HG02759 (cell line): ENCODE data around the gene THUMPD3.

Source experiments
- ATAC-seq: cut with Tn5 transposase; IDR thresholded peaks from one replicate; pipeline ENCODE4 v1.9.1; 2021; ENCODE audit warnings: mild to moderate bottlenecking, moderate library complexity; ENCODE audit not compliant: unreplicated experiment

THUMPD3 gene

DNA sequence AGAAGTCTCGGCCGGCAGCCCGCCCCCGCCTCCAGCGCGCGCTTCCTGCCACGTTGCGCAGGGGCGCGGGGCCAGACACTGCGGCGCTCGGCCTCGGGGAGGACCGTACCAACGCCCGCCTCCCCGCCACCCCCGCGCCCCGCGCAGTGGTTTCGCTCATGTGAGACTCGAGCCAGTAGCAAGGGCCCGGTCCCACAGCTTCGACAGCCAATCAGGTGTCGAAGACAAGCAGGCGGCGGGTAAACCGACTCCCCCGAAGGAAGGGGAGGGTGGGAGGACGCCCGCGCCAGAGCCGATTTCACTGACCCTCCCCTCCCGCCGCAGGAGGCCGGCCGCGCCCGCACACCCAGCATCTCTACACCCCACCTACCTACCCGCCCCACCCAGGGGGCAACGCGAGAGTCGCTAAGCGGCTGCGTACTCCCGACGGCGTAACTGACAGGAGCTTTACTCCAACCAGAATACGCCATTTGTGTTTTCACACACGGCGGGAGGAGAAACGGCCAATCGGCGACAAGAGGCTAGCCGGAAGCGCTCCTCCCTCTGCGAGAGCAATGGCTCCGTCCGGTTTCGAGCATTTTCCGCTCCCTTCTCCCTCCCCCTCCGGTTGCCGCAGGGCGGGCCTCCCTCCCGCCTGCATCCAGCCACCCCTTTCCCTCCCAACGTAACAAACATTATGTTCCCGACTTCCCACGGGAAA is 33.9 kb downstream of the THUMPD3 start:
- ATAC-seq, result peak; percentile 71

DNA sequence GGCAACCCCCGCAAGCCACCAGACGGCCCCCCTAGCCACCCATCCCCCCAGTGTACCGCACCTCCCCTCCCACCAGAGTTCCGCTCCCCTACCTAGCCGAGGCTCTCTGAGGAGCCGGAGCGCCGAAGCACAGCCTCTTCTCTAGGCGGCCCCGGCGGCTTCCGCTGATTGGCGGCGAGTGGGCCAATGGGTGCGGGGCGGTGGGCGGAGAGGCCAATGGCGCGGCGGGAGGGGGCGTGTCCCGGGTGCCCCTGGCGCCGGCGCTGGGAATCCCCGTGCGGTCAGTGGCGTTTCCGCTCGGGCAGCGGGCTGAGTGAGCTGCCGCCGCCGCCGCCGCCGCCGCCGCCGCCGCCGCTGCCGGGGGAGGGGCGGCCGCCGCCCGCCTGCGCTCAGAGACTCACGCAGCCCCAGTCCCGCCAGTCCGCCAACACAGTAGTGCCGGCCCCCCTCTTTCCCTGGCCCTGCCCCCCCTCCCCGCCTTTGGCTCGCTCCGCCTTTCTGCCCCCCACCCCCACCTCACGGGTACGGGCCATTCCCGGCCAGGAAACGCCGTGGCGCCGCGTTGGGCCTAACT is 34.6 kb downstream of the THUMPD3 start, which contains the start of gene SETD5:
Gene SETD5 (plus strand): TSS at position 284 of the 574 bp plus-strand sequence. CDS start 31,324 bp downstream, outside the sequence.
- peak; percentile 52 for ATAC-seq

- ATAC-seq, result no peak
Observed at GRCh38 chr3:9397906-9398699, 35.2 kb downstream of the THUMPD3 start.

DNA sequence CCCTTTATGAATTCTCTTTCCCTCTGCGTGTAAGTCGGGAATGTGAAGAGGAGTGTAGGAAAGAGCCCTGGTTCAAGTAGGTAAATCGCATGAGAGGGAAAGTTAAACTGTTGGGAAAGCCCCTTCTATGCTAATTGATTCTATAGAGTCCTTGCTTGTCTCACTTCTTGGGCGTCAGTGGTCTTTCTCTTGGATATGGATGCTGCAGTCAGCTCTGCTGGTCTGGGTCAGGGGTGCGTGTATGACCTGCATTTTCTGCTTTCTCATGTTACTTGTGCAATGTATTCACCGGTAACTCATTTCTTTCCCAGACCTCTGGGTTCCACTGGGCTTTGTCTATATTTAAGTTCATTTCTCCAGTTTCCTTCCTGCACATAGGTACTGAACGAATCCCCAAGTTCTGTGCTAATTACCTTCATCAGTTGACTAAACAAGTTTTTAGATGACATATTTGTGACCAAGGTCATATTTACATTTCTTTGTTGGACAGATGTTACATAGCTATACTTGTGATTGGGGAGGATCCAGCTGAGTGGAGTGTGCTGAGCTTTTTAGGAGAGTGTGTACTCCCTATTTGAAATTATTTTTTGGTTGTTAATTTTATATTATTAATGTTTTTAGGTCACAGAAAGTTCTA is 36.0 kb downstream of the THUMPD3 start:
- ATAC-seq, result no peak

GRCh38 chr3:9399337-9399703 is 36.5 kb downstream of the THUMPD3 start:
- ATAC-seq, result no peak

- ATAC-seq, result no peak
Observed at GRCh38 chr3:9399746-9400145, 36.9 kb downstream of the THUMPD3 start.

- ATAC-seq, result no peak
Observed at GRCh38 chr3:9400616-9401015, 37.8 kb downstream of the THUMPD3 start.

DNA sequence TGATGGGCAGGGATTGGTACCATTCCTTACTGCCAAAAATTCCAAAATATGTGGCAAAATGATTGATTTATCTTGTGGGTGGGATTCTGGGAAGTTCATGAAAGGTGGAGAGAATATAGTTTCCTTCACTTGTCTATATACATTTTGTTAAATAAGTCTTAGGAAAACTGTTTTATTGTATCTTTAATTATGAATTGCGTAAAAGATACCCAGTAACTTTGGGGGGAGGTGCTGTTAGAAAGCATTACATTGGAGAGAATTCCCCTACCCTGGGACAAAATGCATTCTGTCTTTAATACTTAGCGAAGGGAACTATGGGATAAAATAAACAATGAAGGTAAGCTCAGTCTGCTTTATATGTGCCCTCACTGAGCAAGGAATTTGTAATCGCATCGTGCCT is 39.1 kb downstream of the THUMPD3 start:
- no peak for ATAC-seq

DNA sequence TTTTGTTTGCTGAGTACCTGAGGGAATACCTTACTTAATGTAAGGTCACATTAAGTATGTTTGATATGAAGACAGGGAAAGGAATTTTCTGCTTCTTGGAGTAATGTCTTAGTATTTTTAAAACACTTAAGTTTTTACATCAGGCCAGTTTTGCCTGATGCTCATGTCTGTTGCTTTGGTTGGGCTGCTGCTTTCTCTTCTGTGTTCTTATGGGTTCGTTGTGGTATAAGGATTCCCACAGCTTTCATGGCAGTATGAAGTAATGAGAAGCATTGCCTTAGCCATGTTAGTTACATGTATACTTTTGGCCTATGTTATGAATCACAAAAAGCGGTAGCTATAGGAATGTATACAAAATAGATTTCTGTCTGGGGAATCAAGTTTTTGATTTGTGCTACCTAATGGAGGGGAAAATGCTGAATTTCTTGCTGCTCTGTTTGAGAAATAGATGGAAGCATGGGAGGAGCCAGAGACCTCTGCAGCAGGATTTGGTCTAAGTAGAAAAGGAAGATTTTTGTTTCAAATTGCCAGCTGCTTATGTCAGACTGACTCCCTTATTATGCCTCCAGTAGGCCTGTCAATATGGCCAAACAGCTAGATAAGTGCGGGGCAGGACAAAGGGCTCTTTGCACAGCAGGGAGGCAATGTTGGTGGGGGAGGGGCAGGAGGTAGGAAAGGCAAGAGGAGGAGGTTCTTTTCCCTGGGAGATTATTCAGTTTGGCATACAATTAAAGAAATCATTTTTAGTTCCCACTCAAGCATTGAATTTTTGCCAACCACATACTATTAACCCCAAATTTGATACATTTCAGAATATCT is 39.8 kb downstream of the THUMPD3 start:
- ATAC-seq, result no peak

GRCh38 chr3:9403463-9403862 is 40.6 kb downstream of the THUMPD3 start:
- no peak for ATAC-seq

DNA sequence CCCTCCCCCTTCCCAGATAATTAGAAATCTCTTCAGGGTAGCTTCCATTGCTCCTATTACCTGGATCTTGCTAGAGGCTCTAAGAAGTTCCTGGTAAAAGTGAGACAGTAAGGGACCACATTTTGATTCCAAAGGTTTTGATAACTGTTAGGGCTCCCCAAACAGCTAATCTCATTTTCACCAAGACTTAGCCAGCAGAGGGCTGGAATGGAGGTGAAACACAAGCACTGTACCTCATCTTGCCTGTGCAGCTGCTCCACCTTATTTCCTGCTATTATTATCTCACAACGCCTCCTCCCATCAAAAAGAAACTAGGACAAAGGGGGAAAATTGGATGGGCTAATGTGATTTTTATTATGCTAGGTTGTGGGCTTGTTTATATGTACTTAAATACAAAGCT is 41.8 kb downstream of the THUMPD3 start:
- ATAC-seq, result no peak

DNA sequence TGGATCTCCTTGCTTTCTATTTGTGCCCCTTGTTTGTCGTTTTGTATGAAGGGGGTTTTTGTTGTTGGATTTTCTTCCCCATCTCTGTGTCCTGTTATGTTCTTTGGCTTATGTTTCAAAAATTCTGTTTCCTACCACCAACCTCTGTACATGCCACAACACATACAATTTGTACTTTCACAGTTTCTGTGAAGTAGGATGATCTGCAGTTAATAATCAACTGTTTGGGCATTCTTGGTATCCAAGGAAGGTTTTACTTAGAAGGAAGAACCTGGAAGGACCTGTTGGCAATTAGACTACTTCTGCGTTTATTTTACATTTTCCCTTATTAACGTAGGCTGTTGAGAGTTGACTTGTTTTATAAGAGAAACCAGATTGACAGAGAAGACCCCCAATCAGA is 42.9 kb downstream of the THUMPD3 start:
- no peak for ATAC-seq

DNA sequence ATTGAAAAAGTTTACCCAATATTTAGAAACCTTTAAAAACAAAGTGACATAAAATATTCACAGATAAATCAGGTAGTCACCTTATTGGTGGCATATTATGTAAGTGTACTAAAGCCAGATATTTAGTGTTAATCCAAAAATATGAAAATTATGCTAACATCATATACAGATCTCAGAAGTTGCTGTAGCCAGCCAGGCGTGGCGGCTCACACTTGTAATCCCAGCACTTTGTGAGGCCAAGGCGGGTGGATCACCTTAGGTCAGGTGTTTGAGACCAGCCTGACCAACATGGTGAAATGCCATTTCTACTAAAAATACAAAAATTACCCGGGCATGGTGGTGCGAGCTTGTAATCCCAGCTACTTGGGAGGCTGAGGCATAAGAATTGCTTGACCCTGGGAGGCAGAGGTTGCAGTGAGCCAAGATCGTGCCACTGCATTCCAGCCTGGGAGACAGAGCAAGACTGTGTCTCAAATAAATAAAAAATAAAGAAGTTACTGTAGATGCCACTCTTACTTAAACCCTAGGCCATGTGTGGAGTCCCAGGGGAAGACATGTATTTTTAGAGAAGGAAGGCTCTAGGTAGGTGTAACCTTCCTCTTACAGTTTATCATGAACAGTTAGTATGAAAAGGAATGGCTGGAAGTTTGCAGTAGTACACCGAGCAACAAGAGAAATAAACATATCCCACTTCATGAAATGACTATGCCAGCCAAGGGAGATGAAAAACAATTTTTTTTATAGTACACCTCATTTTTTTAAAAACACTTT is 44.2 kb downstream of the THUMPD3 start:
- no peak for ATAC-seq

DNA sequence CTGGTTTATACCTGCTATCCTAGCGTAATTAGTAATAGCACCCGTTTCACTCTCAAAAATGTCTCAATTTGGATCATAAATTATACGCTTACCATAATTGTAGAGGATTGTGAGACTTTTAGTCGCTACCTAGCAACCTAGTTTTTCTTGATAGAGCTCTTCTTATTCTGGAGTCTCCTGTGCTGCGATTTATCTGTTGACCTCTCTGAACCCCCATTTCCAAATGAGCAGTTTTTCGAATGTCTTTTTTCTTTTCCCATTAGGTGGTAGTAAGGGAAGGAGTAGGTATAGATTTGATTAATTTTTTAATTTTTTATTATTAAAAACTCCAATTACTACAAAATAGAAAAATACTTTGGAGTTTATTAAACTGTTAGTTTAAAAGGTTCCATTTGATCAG is 45.2 kb downstream of the THUMPD3 start:
- no peak for ATAC-seq

GRCh38 chr3:9408546-9408945 is 45.7 kb downstream of the THUMPD3 start:
- ATAC-seq, result no peak

GRCh38 chr3:9409981-9410854 is 47.4 kb downstream of the THUMPD3 start:
- ATAC-seq, result no peak

- no peak for ATAC-seq
Observed at GRCh38 chr3:9411302-9411701, 48.4 kb downstream of the THUMPD3 start.

DNA sequence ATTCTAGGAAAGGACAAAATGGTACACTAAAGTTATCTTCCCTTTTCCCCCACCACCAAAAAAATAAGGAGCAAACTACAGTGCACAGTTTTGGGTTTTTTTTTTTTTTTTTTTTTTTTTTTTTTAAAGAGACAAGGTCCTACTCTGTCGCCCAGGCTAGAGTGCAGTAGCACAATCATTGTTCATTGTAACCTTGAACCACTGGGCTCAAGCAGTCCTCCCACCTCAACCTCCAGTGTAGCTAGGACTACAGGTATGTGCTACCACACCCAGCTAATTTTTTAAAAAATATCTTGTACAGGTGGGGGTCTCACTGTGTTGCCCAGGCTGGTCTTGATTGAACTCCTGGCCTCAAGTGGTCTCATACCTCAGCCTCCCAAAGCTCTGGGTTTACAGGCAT is 49.4 kb downstream of the THUMPD3 start:
- no peak for ATAC-seq

GRCh38 chr3:9414826-9415225 is 52.0 kb downstream of the THUMPD3 start:
- ATAC-seq, result no peak
